SHP77 (cell line): ENCODE measurements around the gene LILRB4.
"Not testable (repeated sequence)": the region's sequence is repeated elsewhere in the genome, so short reads cannot be mapped to it uniquely, and the experiment has no call there.

ENCODE experiments used
- DNase-seq, 2 experiments: peaks; one replicate each; lab custom pipeline; 2025; lab: John Stamatoyannopoulos, UW

Gene LILRB4

DNA sequence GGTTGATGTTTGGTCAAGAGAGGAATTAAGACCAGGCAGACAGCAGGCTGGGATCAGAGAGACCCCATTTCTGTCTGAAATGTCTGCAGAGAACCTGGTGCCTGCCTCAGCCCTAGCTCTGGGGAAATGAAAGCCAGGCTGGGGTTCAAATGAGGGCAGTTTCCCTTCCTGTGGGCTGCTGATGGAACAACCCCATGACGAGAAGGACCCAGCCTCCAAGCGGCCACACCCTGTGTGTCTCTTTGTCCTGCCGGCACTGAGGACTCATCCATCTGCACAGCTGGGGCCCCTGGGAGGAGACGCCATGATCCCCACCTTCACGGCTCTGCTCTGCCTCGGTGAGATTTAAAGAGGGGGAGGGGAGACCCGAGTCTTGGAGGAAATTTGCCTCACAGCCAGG lies at the start of gene LILRB4:
LILRB4 (plus strand) TSS at position 256 of the 400 bp plus-strand sequence; CDS start at position 305, 49 bp downstream.
- no peak for DNase-seq

DNA sequence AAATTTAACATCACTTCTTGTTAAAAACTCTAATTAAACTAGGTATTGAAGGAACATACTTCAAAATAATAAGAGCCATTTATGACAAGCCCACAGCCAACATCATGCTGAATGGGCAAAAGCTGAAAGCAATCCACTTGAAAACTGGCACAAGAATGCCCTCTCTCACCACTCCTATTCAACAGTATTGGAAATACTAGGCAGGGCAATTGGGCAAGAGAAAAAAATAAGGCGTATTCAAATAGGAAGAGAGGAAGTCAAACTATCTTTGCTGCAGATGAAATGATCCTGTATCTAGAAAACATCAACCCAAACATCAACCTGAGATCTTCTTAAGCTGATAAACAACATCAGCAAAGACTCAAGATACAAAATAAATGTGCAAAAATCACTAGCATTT lies 48.1 kb upstream of the LILRB4 start:
- DNase-seq: no peak

DNA sequence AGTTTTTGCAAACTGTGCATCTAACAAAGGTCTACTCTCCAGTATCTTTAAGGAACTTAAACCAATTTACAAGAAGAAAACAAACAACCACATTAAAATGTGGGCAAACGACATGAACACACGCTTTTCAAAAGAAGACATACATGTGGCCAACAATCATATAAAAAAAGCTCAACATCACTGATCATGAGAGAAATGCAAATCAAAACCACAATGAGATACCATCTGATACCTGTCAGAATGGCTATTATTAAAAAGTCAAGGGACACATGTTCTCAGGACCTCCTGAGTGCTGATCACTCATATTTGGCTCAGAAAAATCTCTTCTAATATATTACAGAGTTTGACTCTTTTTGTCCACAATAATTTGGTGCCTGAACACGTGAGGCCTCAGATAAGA lies 46.7 kb upstream of the LILRB4 start:
- no peak for DNase-seq

DNA sequence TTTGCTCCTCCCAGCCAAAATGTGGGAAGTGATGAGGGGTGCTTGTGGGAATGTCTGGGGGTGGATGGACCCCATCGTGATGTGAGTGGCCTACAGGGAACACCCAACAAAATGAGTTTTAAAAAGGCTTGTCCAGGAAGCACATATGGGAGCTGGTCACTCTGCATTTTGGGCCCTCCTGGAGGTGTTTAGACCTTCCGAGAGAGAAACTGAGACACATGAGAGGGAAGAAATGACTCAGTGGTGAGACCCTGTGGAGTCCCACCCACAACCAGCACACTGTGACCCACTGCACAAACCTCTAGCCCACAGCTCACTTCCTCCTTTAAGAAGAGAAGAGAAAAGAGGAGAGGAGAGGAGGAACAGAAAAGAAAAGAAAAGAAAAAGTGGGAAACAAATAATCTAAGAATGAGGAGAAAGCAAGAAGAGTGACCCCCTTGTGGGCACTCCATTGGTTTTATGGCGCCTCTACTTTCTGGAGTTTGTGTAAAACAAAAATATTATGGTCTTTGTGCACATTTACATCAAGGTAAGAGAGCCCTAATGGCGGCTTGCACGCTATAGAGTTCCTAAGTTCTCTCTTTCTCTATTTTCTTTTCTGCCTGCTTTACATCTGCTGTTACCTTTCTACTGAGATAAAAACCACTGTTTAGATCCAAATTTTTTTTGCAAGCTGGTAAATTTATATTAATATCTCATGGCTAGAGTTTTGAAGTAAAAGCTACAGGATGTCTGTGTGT lies 45.8 kb upstream of the LILRB4 start:
- DNase-seq: no peak

DNA sequence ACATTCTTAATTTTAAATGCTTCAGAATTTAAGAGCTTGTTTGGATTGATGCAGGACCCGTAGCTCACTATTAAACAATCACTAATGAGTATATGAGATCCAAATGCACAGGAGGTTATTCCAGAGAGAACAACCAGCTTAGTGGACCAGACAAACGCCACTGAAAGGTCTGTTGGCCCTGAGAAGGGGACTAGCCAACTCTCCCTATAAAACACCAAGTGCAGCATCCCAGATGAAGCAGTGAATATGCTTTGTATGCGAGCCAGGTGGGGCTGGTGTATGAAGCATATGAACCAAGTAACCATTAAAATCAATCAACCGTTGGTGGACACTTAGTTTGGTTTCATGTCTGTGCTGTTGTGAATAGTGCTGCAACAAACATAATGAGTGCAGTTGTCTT lies 42.3 kb upstream of the LILRB4 start:
- no peak for DNase-seq

DNA sequence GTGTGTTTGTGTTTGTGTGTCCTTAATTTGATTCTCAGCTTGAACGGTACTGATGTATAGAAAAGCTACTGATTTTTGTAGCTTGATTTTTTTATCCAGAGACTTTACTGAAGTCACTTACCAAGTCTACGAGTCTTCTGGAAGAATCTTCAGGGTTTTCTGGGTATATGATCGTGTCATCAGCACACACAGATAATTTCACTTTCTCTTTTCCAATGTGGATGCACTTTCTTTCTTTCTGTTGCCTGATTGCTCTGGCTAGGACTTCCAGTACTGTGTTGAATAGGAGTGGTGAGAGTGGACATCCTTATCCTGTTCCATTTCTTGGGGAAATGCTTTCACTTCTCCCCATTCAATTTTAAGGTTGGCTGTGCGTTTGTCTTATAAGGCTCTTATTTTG lies 40.4 kb upstream of the LILRB4 start:
- DNase-seq: no peak

DNA sequence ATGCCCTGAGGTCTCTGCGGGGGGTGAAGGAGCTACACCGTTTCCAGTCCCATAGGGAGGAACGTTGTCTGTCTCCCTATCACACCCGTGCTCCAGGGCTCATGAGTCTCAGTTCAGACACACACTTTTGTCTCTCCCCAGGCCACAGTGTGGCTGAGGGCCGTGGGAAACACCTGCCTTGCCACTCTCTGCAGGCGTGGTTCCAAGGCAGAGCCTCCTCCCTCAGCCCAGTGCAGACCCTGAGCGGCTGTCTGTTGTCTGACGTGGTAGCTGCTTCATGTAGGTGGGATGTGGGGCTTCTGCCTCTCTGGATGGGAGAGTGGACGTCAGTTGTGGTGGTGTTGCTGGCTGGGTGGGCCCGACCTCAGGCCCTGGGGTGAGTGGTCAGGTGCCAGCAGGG lies 38.6 kb upstream of the LILRB4 start:
- DNase-seq: not testable (repeated sequence)

DNA sequence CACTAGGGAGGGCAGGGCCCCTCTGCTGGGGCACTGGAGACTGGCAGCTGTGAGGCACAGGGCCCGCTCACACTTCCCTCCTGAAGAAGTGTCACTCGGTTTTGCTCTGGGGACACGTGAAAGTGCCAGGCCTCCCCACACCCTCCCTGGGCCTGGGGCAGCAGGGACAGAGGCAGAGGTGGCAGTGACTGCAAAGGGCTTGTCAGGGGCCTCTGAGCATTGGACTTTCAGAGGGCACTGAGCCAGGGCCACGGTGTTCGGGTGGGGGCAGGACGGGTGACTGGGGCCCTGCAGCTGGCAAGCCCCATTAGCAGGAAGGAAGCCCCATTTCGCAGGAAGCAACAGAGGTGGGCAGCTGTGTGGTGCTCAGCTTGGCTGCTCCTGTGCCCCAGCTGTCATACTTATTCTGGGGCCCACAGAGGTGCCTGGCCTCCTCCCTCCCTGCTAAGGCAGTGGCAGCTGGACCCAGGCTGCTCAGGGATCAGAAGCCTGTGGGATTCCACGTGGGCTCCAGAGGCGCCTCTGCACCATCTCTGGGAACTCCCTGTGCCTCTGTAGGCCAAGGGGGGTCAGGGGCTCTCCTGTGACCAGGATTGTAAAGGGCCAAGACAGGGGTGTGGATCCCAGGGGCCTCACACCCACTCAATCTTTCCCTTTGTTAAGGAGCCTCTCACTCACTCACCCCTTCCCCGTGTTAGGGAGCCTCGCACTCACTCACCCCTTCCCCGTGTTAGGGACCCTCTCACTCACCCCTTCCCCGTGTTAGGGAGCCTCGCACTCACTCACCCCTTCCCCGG lies 37.7 kb upstream of the LILRB4 start:
- not testable (repeated sequence) for DNase-seq

DNA sequence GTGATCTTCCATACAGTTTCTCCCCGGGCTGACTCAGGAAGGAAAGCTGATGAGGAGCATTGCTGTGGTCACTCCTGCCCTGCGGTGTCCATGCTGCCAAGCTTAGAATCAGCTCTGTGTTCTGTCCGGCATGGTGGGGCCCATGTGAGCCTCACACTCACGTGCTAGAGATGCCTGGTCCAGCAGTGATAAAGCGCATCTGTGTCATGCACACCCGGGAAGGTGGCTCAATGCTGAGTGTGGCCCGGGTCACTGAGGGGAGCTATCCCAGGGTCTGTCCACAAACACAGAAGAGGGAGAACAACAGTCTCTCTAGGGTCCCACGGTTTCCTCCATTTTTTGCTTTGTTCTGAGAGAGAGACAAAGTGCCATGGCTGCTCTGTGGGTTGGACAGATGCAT lies 36.0 kb upstream of the LILRB4 start:
- DNase-seq: no peak

DNA sequence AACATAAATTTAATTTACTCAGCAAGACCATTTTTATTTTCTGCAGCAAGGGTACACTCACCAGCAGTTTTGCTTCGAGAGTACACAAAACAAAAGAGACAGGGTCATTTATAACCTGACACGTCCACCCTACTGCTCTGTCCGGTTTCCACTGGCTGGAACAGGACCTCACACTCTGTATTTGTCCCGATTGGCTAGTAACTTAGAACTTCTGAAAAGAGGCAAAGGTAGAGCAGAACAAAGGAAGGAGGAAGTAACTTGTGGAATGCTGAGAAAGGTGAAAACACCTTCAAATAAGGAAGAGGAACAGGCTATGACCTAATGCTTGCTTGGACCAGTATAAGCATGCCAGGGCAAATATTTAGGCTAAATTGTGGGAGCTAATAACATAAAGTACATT lies 34.9 kb upstream of the LILRB4 start:
- DNase-seq: not testable (repeated sequence)

DNA sequence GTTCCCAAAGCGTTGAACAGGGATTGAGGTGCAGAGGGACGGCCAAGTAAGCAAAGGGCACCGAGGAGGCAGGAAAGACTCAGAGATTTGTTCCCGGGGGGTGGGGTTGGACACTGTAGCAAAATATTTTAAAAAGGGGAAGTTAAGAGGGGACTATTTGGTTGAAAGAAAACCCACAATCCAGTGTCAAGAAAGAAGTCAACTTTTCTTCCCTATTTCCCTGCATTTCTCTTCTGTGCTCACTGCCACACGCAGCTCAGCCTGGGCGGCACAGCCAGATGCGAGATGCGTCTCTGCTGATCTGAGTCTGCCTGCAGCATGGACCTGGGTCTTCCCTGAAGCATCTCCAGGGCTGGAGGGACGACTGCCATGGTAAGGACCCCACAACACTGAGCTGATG lies 32.5 kb upstream of the LILRB4 start, which contains the start of gene LILRB1:
LILRB1 (plus strand) TSS at position 223 of the 400 bp plus-strand sequence. CDS start 590 bp downstream, outside the sequence.
- DNase-seq: not testable (repeated sequence)

DNA sequence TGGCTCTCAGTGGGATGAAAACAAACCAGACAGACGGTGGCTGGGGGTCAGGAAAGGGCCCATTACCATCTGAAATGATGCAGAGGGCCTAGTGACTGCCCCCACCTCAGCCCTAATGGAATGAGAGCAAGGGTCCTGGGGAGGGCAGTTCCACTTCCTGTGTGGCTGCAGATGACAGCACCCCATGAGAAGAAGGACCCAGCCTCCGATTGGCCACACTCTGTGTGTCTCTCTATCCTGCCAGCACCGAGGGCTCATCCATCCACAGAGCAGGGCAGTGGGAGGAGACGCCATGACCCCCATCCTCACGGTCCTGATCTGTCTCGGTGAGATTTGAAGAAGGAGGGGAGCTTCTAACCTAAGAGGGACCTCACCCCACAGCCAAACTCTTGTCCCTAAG lies 32.0 kb upstream of the LILRB4 start:
- DNase-seq: no peak

DNA sequence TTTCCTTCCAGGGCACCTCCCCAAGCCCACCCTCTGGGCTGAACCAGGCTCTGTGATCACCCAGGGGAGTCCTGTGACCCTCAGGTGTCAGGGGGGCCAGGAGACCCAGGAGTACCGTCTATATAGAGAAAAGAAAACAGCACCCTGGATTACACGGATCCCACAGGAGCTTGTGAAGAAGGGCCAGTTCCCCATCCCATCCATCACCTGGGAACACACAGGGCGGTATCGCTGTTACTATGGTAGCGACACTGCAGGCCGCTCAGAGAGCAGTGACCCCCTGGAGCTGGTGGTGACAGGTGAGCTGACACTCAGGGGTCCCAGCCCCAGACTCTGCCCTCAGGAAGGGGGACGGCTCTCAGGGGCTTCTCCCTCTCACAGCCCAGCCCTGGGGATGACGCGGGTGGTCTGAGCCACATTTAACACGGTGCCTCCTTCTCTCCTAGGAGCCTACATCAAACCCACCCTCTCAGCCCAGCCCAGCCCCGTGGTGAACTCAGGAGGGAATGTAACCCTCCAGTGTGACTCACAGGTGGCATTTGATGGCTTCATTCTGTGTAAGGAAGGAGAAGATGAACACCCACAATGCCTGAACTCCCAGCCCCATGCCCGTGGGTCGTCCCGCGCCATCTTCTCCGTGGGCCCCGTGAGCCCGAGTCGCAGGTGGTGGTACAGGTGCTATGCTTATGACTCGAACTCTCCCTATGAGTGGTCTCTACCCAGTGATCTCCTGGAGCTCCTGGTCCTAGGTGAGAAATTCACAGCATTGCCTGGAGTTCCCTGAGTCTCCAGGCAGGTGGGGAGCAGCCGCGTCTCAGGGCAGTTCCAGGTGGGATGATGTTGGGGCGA lies 31.1 kb upstream of the LILRB4 start:
- not testable (repeated sequence) for DNase-seq

DNA sequence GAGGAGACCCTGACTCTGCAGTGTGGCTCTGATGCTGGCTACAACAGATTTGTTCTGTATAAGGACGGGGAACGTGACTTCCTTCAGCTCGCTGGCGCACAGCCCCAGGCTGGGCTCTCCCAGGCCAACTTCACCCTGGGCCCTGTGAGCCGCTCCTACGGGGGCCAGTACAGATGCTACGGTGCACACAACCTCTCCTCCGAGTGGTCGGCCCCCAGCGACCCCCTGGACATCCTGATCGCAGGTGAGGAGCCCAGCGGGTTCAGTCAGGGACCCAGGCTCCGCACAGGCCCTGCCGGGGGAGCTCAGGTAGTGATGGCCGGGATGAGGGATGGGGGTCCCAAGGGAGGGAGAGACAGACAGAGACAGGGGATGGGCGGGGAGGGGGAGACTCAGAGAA lies 30.3 kb upstream of the LILRB4 start:
- DNase-seq: not testable (repeated sequence)

DNA sequence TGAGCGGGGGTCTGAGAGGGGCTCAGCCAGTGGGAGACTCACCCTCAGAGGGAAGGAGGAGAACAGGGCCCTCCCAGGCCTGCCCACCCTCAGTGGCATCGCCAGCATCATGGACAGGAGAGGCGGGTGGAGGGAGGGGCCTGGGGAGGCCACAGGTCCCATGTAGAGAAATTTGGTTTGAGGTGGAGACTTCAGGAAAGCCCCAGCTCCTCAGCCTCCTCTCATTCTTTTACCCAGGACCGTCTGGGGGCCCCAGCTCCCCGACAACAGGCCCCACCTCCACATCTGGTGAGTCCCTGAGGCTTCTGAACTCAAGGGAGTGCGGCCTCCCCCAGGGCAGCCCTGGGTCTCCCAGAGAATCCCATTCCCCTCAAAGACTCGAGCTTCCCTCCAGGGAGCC lies 29.4 kb upstream of the LILRB4 start:
- DNase-seq: no peak

DNA sequence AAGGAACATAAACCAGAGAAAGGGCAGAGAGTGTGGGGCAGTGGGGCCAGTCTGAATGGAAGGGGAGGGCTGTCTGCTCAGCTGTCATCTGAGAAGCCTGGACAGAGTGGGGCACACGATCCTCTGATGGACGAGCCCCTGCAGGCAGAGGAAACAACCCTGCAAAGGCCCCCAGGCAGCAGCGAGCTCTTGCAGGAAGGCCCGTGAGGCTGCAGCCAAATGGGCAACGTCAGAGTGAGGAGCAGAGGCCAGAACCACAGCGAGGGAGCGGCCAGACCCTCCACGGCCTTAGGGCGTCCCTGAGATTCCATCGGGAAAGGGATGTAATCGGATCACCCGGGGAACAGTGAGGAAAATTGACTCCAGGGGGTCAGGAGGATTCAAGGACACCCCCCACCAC lies 26.7 kb upstream of the LILRB4 start:
- DNase-seq: not testable (repeated sequence)

DNA sequence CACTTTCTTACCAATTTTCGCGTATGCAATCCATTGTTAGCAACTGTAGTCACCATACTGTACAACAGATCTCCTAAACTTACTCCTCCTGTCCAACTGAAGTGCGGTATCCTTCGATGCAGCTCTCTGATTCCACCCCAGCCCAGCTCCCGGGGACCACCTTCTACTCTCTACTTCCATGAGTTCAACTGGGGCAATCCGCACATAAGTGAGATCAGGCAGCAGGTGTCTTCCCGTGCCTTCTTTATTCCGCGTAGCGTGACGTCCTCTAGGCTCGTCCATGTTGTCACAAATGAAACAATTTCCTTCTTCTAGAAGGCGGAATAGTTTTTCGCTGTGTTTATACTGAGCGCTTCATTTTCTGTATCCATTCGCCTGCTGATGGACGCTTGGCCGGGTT lies 24.1 kb upstream of the LILRB4 start:
- DNase-seq: no peak

DNA sequence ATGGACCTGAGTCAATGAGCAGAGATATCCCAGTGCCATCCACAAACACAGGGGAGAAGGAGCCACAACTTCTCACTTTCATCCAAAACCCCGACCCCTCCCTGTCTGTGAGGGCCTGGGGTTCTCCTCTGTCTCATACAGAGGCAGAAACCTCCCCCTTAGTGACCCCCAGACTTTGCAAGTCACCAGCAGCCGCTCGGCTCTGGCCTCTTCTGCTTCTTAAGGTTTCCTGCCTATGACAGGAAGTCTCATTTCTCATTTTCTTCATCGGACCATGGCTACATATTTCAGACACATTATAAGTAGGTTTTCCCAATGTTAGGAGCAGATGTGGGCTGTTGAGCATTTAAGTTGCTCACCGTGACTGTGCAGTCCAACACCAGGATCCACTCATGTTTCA lies 19.8 kb upstream of the LILRB4 start:
- not testable (repeated sequence) for DNase-seq

DNA sequence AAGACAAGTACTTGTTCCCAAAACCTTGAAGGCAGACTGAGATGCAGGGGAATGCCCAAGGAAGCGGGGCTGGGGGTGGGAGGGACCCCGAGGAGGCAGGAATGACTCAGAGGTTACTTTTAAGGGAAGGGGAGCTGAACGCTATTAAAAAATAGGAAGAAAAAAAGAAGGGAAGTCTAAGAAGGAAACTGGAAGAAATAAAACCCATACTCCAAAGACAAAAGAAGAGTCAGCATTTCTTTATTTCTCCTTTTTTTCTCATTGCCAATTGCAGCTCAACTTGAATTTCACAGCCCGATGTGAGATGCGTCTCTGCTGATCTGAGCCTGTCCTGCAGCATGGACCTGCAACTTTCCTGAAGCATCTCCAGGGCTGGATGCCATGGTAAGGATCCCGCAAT lies 19.2 kb upstream of the LILRB4 start:
- not testable (repeated sequence) for DNase-seq

DNA sequence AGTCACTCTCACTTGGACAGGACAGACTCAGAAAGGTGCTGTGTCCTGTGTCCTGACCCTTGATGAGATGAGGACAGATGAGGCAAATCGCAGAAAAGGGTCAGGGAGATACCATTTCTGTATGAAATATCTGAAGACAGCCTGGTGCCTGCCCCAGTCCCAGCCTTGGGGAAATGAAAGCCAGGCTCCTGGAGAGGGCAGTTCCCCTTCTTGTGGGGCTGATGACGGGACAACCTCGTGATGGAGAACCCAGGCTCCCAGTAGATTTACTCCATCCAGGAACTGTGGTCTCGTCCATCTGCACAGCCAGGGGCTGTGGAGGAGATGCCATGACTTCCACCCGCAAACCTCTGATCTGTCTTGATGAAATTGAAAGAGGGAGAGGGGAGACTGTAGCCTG lies 18.7 kb upstream of the LILRB4 start:
- no peak for DNase-seq

DNA sequence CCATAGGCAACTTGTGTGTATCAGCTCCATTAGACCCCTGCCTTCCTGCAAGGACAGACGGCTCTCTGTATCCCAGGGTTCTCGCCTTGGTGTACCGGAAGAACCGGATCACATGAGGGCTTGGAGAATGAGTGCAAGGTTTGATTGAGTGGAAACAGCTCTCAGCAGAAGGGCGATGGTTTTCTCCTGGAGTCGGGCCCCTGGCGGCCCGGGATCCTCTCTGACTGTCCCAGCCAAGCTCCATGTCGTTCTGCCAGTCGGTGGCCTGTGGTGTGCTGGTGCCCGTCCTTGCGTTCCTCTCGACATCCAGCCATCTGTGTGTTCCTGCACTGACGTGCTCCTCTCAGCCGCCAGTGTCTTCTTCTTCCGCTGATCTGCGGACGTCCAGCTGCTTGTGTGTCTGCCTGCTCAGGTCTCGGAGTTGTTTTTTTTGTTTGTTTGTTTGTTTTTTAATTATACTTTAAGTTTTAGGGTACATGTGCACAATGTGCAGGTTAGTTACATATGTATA lies 16.4 kb upstream of the LILRB4 start:
- DNase-seq: no peak

DNA sequence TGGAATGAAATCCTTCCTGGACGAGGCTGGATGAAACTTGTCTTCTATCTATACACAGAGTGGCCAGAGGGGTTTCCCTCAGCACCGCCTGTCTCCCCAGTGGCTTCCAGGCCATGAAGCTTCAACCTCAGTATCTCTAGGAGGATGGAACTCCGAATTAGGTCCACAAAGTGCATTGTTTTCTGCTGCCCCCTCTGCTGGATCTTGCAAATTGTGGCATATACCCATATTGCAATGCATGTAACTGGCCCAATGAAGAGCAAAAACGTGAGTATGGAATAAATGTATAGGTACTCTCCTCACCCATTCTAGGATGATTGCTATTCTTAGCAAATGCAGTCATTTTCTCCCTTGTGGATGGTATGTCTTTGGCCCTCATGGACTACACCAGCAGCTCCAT lies 14.7 kb upstream of the LILRB4 start:
- DNase-seq: no peak
